Measurements from ENCODE around the gene PRR12.

The PRR12 gene

DNA sequence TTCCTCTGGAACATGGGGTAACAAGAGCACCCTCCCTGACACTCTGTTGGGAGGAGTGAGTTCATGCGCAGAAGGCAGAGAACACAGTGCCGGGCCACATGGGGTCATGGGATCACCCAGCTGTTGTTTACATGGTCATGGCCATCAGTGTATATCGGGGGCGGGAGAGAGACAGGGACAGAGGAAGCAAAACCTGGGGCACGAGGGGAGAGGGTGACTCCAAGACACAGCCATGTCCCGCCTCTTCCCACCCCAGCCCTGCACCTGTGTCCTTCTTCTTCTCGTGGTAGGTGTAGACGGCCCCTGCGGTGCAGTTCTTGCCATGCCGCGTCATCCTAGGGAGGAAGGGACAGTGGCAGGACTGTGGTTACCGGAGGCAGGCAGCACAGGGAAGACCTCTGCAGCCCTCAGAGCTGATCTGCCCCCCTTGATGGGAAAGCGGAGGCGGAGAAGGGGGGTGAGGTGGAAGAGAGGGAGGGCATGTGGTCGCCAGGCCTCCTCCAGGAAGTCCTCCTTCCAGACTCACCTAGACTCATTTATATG is 30.6 kb upstream of the PRR12 start:
- DNase-seq (ENCODE audit: low spot score): no peak

DNA sequence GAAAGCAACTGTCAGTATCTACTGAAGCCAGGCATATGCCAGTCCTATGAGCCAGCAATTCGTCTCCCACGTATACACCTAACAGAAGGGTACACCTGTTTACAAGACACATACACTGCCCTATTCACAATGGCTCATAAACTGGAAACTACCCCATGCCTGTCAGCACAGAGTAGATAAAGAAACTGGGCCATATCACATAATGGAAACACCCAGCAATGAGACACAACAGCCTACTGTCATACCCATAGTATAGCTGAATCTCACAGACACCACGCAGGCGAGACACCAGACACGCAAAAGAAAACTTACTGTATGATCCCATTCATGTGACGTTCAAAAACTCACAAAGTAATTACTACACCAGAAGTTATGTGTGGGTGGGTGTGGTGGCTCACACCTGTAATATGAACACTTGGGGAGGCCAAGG is 26.4 kb upstream of the PRR12 start:
- DNase-seq (ENCODE audit: low spot score): no peak

DNA sequence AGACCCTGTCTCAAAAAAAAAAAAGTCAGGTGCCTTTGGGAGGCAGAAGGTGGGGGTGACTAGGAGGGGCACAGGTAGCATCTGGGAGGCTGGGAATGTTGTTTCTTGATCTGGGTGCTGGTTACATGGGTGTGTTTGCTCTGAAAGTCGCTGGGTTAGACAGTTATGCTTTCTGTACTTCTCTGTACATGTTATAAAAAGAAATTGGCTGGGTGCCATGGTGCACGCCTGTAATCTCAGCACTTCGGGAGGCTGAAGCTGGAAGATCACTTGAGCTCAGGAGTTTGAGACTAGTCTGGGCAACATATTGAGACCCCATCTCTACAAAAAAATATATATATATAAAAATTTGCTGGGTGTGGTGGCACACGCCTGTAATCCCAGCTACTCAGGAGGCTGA is 25.7 kb upstream of the PRR12 start:
- DNase-seq (ENCODE audit: low spot score): peak; percentile 55

DNA sequence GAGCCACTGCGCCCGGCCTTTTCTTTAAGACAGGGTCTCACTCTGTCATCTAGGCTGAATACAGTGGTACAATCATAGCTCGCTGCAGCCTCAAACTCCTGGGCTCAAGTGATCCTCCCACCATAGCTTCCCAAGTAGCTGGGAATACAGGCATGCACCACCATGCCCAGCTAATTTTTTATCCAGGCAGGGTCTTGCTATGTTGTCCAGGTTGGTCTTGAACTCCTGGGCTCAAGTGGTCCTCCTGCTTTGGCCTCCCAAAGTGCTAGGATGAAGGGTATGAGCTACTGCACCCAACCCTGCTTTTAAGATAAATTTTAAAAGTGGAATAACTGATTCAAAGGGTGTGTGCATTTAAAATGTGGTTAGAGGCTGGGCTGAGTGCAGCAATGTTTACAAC is 24.7 kb upstream of the PRR12 start:
- no peak for DNase-seq (ENCODE audit: low spot score)

DNA sequence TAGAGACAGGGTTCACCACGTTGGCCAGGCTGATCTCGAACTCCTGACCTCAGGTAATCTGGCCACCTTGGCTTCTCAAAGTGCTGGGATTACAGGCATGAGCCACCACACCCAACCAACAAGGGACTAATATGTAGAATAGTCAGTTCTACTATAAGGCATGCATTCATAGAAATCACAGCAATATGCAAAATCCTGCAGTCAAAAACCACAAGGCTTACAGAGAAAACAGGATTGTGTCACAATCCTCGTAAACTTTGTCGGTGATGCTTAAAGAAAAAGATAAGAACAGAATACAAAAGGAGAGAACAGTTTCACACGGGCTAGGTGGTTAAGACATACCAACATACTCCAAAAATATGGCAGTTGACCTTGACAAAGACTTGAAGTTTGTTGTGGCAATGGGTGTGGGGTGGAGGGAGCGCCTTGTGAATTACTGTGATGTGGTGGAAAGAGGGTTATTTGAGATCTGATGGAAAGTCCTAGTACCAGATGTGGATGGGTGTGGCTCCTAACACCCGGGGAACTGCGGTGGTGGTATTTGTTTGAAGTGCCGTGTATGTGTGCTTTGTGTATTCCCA is 23.0 kb upstream of the PRR12 start:
- no peak for DNase-seq (ENCODE audit: low spot score)

DNA sequence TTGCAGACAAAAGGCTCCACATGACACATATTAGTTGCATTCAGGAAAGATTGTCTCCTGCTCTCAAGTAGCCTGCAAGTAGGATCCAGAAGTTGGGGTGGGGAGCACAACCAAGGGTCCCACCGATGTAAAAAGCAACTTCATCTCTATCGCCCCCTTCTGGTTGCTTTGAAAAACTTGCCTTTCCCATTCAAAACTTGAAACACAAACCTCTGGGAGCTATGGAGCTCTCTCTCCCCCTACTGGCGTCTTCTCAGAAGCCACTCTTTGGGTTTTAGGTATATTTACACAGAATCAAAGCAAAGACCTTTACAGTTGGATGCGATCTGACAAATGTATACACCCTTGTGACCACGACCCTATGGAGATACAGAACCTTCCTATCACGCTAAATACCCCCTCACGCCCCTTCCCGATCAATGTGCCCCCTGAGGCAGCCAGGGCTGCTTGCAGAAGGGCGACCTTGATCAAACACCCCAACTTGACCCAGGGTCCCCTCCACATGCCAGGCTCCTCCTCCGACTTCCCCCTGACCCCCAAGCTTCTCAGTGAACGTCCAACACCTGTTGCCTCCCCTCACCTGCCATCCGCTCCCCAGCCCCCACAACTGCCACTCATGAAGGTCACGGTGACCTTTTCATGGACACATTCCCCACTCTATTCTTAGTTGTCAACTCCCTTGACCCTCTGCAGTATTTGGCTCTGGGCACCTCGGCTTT is 20.7 kb upstream of the PRR12 start:
- peak; percentile 92 for DNase-seq (ENCODE audit: low spot score)

DNA sequence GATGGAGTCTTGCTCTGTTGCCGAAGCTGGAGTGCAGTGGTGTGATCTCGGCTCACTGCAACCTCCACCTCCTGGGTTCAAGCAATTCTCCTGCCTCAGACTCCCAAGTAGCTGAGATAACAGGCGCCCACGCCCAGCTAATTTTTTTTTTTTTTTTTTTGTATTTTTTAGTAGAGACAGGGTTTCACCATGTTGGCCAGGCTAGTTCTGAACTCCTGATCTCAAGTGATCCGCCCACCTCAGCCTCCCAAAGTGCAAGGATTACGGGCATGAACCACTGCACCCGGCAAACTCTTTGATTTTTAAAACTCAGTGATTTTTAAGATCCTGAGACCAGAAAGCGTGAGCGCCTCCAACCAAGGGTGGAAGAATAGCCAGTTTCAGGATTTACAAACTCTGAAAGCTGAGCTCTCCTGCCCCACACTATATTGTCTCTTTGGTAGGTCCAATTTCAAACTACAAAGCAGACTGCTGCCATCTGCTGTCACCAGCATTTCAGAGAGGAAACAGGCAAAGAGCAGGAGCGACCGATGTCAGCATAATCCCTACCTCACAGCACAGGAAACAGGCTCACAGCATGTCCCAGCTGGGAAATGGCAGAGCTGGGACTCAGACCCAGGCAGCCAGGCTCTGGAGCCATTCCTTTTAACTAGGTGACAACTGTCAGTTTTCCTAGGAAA is 19.8 kb upstream of the PRR12 start:
- no peak for DNase-seq (ENCODE audit: low spot score)

DNA sequence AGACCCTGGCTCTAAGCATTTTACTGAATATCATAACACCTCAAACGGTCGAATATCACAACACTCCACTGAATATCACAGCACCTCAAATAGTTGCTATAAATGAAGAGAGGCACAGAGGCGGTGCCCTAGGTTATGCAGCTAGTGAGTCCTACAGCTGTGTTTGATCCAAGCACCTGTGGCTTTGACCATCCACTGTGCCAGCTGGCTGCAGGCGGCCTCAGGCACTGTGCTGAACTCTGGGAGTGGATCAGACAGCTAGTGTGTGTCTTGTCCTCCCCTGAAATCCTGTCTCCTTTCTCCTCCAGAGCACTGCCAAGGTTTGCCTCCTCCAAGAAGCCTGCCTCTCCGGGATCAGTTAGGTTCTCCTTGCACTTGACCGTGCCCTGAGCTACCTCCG is 18.0 kb upstream of the PRR12 start:
- DNase-seq (ENCODE audit: low spot score): no peak

DNA sequence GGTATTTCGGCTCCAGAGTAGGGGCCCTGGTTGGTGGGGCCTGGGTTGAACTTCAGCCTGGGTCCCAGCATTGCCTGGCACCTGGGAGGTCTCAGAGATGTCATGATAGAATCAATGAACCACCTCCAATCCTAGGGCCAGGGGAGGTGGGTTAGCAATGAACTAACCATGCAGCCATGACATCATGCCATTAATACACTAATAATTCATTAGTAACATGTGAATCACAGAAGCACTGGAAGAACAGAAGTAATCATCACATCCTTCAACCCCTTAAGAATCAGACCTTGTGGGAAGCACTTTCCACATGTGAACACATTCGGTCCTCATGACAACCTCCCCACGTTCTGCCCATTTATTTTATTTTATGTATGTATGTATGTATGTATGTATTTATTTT is 17.6 kb upstream of the PRR12 start:
- no peak for DNase-seq (ENCODE audit: low spot score)

DNA sequence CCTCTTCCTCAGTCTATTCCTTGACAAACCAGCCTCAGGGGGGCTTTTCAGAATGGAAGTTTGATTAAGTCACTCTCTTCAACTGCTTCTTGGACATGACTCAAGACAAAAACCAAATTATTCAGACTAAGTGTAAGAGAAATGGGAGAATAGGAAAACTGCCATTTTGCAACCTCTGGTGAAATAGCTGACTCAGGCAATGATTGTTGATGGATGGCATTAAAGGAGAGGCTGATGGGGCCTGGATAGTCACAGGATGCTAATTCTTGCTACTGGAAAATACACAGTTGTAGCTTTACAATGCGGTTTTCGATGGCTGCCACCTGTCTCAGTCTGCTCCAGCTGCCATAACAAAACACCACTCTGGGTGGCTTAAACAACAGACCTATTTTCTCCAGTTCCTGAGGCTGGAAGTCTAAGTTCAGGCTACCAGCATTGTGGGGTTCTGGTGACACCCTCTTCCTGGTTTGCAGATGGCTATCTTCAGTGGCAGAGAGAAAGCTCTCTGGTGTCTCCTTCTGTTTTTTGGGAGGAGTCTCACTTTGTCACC is 16.7 kb upstream of the PRR12 start:
- no peak for DNase-seq (ENCODE audit: low spot score)

DNA sequence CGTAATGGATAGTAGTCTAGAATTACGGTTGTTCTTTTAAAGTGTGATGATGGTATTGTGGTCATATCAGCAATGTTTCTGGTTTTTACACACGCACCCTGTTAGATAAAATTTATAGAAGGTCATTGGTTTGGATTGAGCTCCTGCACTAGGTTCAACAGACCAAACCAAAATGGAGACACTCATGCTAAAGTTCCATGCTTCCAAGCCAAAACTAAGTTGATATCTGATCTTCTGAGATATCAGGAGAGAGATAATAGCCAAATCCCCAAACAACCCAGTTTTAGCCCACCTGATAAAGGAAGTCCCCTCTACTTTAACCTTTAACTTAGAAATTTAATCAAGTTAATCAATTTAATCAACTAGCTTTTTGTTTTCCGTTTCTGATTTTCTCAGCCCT is 11.8 kb upstream of the PRR12 start:
- DNase-seq (ENCODE audit: low spot score): no peak

DNA sequence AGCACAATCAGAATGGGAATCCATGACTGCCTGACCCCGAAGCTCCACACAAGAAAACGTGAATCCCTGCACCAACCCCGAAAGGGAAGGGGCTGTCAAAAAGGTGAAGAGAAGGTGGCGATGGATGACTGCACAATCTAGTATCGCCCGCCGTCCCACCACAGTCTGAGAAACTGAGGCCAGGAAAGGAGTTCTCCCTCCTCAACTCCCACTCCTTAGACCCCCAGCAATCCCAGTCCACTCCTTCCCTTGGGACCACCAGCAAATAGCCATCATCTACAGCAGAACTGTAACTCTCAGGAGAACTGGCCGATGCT is 11.1 kb upstream of the PRR12 start:
- peak; percentile 17 for DNase-seq (ENCODE audit: low spot score)

DNA sequence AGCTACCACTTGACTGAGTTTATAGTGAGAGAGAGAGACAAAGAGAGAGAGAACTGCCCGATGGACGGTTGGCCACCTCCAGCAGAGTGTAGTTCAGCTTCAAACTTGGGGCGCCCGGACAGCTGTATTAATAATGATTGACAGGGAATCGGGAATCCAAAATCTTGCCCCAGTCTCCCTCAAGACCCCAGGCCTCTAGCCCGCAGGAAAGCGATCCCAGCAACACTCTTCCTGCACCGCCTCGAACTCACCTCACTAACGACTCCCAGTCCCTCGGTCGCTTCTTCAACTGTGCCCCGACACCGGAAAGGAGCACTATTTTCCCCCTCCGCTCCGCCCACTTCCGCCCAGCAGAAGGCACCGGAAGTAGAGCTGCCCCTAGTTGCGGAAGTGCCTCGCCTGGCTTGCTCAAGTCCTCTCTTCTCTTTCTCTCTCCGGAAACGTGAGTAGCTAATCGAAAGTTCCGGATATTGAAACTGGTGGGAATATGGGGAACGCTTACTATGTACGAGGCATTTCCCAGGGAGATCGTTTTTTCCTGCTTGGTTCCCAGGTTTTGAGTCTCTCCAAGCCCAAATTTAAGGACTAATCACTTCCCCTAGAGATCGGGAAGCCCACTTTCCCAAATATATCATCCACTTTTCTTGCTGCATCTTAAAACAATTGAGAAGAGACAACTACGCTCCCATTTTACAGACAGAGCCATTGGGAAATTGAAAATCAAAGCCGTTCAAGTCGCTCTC is 10.5 kb upstream of the PRR12 start, which contains the start of gene NOSIP:
Gene NOSIP, minus strand, starts transcription at position 293 of the 743 bp plus-strand sequence. CDS start 19,865 bp downstream, outside the sequence.
- DNase-seq (ENCODE audit: low spot score): peak; percentile 99

DNA sequence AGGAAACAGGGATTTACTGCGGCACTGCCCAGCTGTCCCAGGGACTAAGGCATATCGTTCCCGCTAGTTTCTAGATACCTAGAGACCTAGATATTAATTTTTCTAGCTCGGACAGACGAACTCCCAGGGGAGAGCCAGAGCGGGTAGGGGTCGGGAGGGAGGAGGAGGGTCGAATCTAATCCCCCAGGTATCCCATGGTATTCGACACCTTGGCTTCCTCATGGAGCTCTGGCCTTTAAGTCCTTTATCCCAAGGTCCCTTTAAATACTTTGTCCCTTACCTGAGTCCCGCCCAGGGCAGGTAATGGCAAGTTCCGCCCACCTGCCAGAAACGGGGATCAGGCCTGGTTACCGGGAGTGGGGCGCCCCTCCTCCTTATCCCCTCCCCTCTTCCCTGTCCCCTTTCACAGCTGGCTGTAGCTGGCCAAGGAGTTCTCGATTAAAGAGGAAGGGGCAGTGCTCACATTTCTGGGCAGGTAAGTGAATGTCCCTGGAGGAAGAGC is 9.9 kb upstream of the PRR12 start, which contains the start of gene PRRG2:
Gene PRRG2, plus strand, starts transcription at position 310 of the 502 bp plus-strand sequence. CDS start 1,904 bp downstream, outside the sequence.
- no peak for DNase-seq (ENCODE audit: low spot score)

DNA sequence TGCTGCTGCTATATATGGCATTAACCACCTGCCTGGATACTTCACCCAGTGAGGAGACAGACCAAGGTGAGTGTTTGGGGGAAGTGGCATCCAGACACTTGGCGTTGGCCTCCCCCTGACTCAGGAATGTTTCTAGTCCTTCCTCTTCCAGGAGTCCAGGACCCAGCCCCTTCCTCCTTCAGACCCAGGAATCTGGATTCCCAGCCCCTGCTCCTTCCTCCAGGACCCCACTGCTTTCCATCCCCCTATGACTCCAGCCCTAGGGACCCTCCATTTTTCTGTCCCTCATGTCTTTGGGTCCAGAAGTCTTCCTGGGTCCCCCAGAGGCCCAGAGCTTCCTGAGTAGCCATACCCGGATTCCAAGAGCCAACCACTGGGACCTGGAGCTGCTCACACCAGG is 7.7 kb upstream of the PRR12 start:
- DNase-seq (ENCODE audit: low spot score): no peak

DNA sequence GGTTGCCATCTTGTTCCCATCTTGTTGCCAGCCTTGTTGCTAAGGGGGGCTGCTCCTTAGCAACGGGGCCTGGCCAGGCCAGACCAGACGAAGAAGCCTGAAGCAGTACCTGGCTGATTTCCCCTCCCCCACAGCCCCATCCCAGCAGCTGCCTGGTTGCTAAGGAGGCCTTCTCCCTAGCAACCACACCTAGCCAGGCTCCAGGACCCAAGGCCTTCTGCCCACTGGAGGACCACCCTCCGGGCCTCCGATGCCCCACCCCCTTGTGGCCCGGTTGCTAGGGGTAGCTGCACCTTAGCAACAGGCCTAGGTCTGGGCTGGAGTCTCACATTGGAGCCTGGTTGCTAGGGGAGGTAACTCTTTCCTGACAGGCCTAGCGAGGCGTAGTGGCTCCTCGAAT is 6.0 kb upstream of the PRR12 start:
- no peak for DNase-seq (ENCODE audit: low spot score)

DNA sequence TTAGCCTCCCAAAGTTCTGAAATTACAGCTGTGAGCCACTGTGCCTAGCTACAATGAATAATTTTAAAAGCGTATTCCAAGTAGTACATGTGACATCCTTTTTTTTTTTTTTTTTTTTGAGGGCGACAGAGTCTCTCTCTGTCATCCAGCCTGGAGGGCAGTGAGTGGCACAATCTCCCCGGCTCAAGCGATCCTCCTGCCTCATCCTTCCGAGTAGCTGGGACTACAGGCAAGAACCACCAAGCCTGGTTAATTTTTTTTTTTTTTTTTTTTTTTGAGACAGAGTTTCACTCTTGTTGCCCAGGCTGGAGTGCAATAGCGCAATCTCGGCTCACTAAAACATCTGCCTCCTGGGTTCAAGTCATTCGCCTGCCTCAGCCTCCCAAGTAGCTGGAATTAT is 3.8 kb upstream of the PRR12 start:
- DNase-seq (ENCODE audit: low spot score): no peak

DNA sequence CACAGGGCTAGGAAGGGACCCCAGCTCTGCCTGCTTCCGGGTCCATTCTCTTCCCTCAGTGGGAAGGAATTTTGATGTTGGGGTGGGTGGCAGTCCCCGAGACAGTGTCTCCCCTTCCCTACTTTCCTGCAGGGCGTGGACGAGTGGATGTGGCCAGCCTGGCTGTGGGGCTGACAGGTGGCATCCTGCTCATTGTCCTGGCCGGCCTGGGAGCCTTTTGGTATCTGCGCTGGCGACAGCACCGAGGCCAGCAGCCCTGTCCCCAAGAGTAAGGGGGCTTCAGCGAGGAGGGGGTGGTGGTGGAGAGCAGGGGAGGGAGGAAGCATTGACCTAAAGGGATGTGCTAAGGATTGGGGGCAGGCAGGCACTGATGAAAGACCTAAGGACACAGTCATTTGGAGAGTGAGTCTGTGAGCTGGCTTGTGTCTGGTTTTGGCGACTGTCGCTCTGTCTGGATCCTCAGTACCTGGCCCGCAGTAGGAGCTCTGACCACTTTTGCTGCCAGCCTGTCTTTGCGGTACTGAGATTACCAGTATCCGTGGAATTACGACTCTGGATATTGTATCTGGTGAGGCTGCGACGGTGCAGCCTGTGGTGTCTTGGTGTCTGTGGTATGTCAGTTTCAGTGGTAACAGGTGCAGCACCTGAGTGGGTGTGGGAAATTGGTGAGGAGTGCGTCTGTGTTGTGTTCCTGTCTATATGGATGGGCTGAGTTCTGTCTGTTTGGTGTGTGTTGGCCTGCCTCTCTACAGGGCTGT is 2.4 kb upstream of the PRR12 start:
- DNase-seq (ENCODE audit: low spot score): no peak

DNA sequence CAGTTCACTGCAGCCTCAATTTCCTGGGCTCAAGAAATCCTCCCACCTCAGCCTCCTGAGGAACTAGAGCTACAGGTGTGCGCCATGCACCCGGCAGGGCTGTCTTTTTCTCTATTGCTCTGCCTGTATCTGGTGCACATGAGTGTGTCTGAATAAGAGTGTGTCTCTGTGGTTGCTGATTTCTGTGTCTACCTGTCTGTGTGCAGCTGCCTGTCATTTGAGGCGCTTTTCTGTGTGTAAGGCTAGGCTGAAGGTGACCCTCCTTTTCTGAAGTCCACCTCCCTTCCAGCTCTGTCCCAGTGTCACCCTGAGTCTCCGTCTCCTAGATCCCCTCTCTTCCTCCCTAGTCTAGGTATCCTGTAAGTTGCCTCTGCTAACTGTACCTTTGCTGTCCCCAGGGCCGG is 1.5 kb upstream of the PRR12 start:
- no peak for DNase-seq (ENCODE audit: low spot score)

DNA sequence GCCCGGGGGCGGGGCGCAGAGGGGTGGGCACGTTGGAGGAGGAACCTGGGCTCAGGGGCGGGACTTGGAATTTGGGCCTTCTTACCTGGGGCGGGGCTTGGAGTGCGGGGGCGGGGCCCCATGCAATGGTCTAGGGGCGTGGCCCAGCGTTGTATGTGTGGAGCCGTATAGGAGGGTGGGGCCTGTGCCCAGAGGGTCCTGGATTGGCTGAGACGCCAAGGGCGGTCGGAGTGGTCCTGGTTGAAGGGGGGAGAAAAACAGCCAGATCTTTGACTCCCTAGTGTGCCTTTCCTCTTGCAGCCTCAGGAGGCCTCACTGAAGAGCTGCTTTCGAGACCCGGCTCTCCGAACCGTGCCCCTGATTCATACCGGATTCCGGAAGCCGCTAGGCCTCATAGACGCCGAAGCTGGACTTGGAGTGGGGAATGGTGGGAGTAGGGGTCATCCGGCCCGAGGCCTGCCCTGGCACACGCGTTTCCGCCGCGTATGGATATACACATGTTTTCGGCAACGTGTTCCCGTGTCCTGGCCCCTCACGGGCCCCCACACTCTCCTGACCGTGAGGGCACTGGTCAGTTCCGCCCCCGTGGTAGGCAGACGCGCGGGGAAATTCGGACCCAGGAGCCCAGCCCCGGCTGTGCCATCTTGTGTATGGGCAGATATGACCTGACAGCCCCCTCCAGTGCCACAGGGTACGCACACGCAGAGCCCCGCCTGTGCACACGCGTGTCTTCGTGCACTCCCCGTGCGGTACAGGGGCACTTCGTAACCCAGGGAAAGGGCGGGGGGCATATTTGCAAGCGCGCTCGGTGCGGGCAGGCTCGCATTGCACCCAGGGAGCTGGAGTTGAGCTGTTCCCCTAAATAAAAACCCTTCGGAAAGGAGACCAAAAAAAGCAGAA is 661 bp upstream of the PRR12 start:
- peak; percentile 95 for DNase-seq (ENCODE audit: low spot score)
